ENCODE measurements around the gene ZBTB20. TPM values are rescaled to one million over a fixed set of nuclear protein-coding genes. Genes with fewer than 3 reads are reported as not detected.

Gene ZBTB20
- total and polyA plus RNA-seq, 4 donors = 0.74 to 77.1 (median 27.9) TPM

DNA sequence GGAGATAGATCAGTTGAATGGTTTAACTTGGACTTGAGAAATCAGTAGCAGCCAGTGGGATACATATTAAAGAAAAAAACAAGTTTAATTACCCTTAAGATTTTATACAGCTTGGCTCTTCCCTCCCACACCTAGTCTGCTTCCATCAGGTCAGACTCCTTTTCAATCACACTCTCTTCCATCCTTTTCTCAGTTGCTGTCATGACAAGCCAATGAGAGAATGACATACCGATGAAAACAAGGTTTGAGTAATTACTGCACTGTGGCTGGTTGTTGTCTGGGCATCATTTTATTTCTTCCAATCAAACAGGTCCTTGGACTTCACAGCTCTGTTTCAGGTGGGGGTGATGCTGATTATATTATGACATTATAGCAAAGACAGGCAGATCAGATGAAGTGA, 424.6 kb downstream of the ZBTB20 start:
- no peak overlapping the region for H3K4me3 ChIP-seq
- no peak for DNase-seq
- peaks cover 0 to 12% (median 0%) of the 10 kb centered on the region in 5 donors for H3K4me1 ChIP-seq (ENCODE audit: control insufficient read depth in 5 of 5, insufficient read depth in 5 of 5, low read length in 5 of 5)
- no peaks in the 10 kb centered on the region for H3K36me3 ChIP-seq (ENCODE audit: control insufficient read depth in 4 of 4, insufficient read depth in 4 of 4, low read length in 4 of 4)
- ATAC-seq (ENCODE audit: insufficient read depth, low FRiP score) = no peak
- TF ChIP-seq, protein P1, sequence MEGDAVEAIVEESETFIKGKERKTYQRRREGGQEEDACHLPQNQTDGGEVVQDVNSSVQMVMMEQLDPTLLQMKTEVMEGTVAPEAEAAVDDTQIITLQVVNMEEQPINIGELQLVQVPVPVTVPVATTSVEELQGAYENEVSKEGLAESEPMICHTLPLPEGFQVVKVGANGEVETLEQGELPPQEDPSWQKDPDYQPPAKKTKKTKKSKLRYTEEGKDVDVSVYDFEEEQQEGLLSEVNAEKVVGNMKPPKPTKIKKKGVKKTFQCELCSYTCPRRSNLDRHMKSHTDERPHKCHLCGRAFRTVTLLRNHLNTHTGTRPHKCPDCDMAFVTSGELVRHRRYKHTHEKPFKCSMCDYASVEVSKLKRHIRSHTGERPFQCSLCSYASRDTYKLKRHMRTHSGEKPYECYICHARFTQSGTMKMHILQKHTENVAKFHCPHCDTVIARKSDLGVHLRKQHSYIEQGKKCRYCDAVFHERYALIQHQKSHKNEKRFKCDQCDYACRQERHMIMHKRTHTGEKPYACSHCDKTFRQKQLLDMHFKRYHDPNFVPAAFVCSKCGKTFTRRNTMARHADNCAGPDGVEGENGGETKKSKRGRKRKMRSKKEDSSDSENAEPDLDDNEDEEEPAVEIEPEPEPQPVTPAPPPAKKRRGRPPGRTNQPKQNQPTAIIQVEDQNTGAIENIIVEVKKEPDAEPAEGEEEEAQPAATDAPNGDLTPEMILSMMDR (IDR thresholded peaks at IDR 0.05; ENCODE audit: control extremely low read depth, extremely low read depth) = no peak
- H3K9me3 ChIP-seq (ENCODE audit: control insufficient read depth in 4 of 4, insufficient read depth in 3 of 4, low read length in 3 of 4) = no peaks in the 10 kb centered on the region
- 86 to 94% methylated on average over 1 of the region's 1 CpG for WGBS, 2 donors
- no peaks in the 10 kb centered on the region for H3K27me3 ChIP-seq (ENCODE audit: control insufficient read depth in 3 of 3, insufficient read depth in 3 of 3, low read length in 2 of 3)
- no peak overlapping the region for H3K27ac ChIP-seq (ENCODE audit: low read depth in 1 of 2, low read length in 1 of 2)
- H3K9ac ChIP-seq (ENCODE audit: insufficient read depth in 1 of 2, low read length in 2 of 2) = no peak overlapping the region

DNA sequence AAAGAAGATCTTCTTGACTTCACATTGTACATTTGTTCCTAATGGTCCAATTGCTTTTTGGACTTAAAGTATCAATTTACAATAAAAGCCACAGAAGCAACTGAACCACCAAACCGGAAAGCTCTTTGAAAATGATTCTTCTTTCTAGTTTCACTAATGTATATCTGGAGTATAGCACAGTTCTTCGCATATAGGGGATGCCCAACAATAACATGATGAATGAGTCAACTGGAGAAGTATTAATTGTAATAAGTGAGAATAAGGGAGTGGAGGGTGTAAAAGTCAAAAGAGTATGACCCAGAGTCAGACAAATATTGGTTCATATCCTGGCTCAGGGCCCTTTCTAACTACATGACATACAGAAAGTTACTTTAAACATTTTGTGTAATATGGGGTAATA, 425.2 kb downstream of the ZBTB20 start:
- 92 to 94% methylated on average over 2 of the region's 2 CpGs for WGBS, 2 donors
- Histone ChIP-seq H3K9ac (ENCODE audit: insufficient read depth in 1 of 2, low read length in 2 of 2) (no peak overlapping the region), H3K27me3 (ENCODE audit: control insufficient read depth in 3 of 3, insufficient read depth in 3 of 3, low read length in 2 of 3) (no peaks in the 10 kb centered on the region), H3K36me3 (ENCODE audit: control insufficient read depth in 4 of 4, insufficient read depth in 4 of 4, low read length in 4 of 4) (no peaks in the 10 kb centered on the region), H3K27ac (ENCODE audit: low read depth in 1 of 2, low read length in 1 of 2) (no peak overlapping the region), H3K4me3 (no peak overlapping the region), H3K4me1 (ENCODE audit: control insufficient read depth in 5 of 5, insufficient read depth in 5 of 5, low read length in 5 of 5) (peaks cover 0 to 7% (median 0%) of the 10 kb centered on the region in 5 donors), H3K9me3 (ENCODE audit: control insufficient read depth in 4 of 4, insufficient read depth in 3 of 4, low read length in 3 of 4) (no peaks in the 10 kb centered on the region)
- no peak for DNase-seq
- TF ChIP-seq, protein P1 (IDR thresholded peaks at IDR 0.05; ENCODE audit: control extremely low read depth, extremely low read depth) = no peak
- ATAC-seq (ENCODE audit: insufficient read depth, low FRiP score) = no peak

DNA sequence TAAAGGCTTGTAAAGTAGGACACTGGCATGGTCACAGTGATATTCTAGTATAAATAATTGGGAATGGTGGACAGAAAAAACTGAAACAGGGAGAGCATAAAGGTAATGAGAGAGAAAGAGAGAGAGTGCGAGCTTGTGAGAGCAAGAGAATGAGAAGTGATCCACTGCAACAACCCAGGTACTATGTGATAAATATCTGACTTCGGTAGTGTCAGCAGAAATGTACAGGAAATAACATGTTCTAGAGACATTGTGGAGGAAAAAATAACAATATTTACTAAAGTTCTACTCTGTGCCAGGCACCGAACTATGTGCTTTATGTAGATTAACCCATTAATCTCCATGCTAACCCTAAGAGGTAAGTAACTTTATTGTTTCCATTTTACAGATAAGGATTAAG, 425.9 kb downstream of the ZBTB20 start:
- H3K9me3 ChIP-seq (ENCODE audit: control insufficient read depth in 4 of 4, insufficient read depth in 3 of 4, low read length in 3 of 4) = no peaks in the 10 kb centered on the region
- ATAC-seq (ENCODE audit: insufficient read depth, low FRiP score) (no peak), DNase-seq (no peak)
- TF ChIP-seq, protein P1 (IDR thresholded peaks at IDR 0.05; ENCODE audit: control extremely low read depth, extremely low read depth) = no peak
- H3K27ac ChIP-seq (ENCODE audit: low read depth in 1 of 2, low read length in 1 of 2) = no peak overlapping the region
- H3K36me3 ChIP-seq (ENCODE audit: control insufficient read depth in 4 of 4, insufficient read depth in 4 of 4, low read length in 4 of 4) = no peaks in the 10 kb centered on the region
- H3K4me3 ChIP-seq = no peak overlapping the region
- no peak overlapping the region for H3K9ac ChIP-seq (ENCODE audit: insufficient read depth in 1 of 2, low read length in 2 of 2)
- 64 to 68% methylated on average over 3 of the region's 3 CpGs for WGBS, 2 donors
- peaks cover 0 to 7% (median 0%) of the 10 kb centered on the region in 5 donors for H3K4me1 ChIP-seq (ENCODE audit: control insufficient read depth in 5 of 5, insufficient read depth in 5 of 5, low read length in 5 of 5)
- H3K27me3 ChIP-seq (ENCODE audit: control insufficient read depth in 3 of 3, insufficient read depth in 3 of 3, low read length in 2 of 3) = no peaks in the 10 kb centered on the region

DNA sequence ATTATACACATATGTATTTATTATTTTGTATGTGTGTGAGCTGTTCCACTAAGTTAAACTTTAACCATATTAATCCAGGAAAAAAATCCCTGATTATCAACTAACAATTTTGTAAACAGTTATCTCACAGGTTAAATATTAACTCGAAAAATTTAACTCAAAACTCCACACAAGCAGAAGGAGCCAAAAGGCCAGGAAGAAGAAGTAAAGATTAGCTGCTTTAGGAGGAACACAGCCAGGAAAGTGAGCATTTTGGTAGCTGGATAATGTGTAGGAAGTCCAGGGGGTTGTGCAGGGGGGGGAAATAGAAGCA, 428.2 kb downstream of the ZBTB20 start:
- WGBS, 2 donors = 41 to 56% methylated on average over 1 of the region's 1 CpG
- Histone ChIP-seq H3K27ac (ENCODE audit: low read depth in 1 of 2, low read length in 1 of 2) (peak overlapping the region in 1 of 2 donors; percentile 24), H3K9me3 (ENCODE audit: control insufficient read depth in 4 of 4, insufficient read depth in 3 of 4, low read length in 3 of 4) (no peaks in the 10 kb centered on the region), H3K4me3 (no peak overlapping the region), H3K27me3 (ENCODE audit: control insufficient read depth in 3 of 3, insufficient read depth in 3 of 3, low read length in 2 of 3) (no peaks in the 10 kb centered on the region), H3K9ac (ENCODE audit: insufficient read depth in 1 of 2, low read length in 2 of 2) (no peak overlapping the region), H3K4me1 (ENCODE audit: control insufficient read depth in 5 of 5, insufficient read depth in 5 of 5, low read length in 5 of 5) (peaks cover 0 to 7% (median 0%) of the 10 kb centered on the region in 5 donors), H3K36me3 (ENCODE audit: control insufficient read depth in 4 of 4, insufficient read depth in 4 of 4, low read length in 4 of 4) (peaks cover 0 to 3% (median 0%) of the 10 kb centered on the region in 4 donors)
- ATAC-seq (ENCODE audit: insufficient read depth, low FRiP score) (no peak), DNase-seq (no peak)
- TF ChIP-seq, protein P1 (IDR thresholded peaks at IDR 0.05; ENCODE audit: control extremely low read depth, extremely low read depth) = no peak
